ENCODE results near the gene LANCL1.

LANCL1 gene

DNA sequence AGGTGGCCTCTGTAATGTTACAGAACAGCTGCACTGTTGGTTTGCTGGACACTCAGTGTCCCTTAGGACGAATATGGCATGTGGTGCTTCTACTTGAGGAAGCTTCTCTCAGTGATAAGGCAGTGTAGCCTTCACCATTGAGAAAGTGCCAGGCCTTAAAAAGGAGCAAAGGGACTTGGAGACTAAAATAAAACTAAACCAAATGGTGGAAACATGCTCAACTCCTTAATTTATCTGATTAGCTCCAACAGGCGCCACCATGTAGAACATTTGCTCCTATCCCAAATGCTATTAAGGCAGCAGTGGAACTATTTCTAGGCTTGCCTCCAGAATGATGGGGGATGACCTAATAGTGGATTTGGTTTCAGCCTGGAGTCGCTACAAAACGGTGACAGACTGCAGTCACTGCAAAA lies 84.1 kb downstream of the LANCL1 start:
- H3K27me3 ChIP-seq: no peaks in the 10 kb centered on the region
- H3K4me3 ChIP-seq (ENCODE audit: low read depth in 1 of 2, low read length in 1 of 2): no peak overlapping the region
- no peak for TF ChIP-seq CTCF (IDR thresholded peaks at IDR 0.05)
- no peaks in the 10 kb centered on the region for H3K4me1 ChIP-seq (ENCODE audit: control insufficient read depth in 1 of 2, insufficient read depth in 1 of 2, low read depth in 1 of 2, low read length in 1 of 2)
- no peak overlapping the region for H3K27ac ChIP-seq
- H3K9me3 ChIP-seq: no peaks in the 10 kb centered on the region
- H3K36me3 ChIP-seq: no peaks in the 10 kb centered on the region

- no peaks in the 10 kb centered on the region for H3K4me1 ChIP-seq (ENCODE audit: control insufficient read depth in 1 of 2, insufficient read depth in 1 of 2, low read depth in 1 of 2, low read length in 1 of 2)
- H3K27me3 ChIP-seq: no peaks in the 10 kb centered on the region
- H3K9me3 ChIP-seq: no peaks in the 10 kb centered on the region
- H3K27ac ChIP-seq: no peak overlapping the region
- no peak for TF ChIP-seq CTCF (IDR thresholded peaks at IDR 0.05)
- H3K4me3 ChIP-seq (ENCODE audit: low read depth in 1 of 2, low read length in 1 of 2): no peak overlapping the region
- no peaks in the 10 kb centered on the region for H3K36me3 ChIP-seq
These were observed 86.7 kb downstream of the LANCL1 start for GRCh38 chr2:210389856-210390255.

DNA sequence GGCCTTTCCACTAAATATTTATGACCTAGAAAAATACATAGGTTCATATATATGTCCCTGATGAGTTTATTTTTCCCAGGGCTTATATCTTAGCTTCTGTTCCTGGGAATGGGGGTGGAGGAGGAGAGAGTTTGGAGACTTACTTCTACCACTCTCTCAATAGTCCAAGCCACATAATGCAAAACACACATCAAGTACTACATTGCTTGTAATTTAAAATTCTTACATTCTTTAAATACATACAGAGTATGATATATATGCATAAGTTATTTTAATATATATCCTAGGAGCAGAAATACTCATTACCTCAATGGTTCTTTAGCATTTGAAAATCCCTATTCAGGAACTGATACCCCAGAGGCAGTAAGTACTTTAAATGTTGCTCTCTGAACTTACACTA lies 88.4 kb downstream of the LANCL1 start:
- TF ChIP-seq CTCF (IDR thresholded peaks at IDR 0.05): no peak
- Histone ChIP-seq H3K27me3 (no peaks in the 10 kb centered on the region), H3K4me3 (ENCODE audit: low read depth in 1 of 2, low read length in 1 of 2) (no peak overlapping the region), H3K4me1 (ENCODE audit: control insufficient read depth in 1 of 2, insufficient read depth in 1 of 2, low read depth in 1 of 2, low read length in 1 of 2) (no peaks in the 10 kb centered on the region), H3K9me3 (no peaks in the 10 kb centered on the region), H3K27ac (no peak overlapping the region), H3K36me3 (no peaks in the 10 kb centered on the region)

DNA sequence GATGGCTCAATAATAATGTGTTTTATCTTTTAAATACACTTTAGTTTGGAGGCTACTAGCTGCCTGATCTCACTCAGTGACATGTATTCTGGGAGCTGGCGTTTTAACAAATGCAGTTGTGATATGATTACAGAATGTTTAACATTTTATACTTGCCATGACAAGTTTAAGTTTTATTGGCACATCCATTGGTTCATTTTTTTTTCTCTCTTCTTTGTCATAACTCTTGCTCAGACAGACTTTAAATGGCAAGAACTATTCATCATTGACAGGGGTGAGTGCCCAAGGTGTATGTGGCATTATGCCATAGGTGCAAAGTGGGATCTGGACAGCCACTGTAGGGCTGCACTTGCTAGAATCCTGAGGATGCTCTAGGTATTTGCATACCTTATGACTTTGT lies 89.5 kb downstream of the LANCL1 start:
- TF ChIP-seq CTCF (IDR thresholded peaks at IDR 0.05): no peak
- no peak overlapping the region for H3K4me3 ChIP-seq (ENCODE audit: low read depth in 1 of 2, low read length in 1 of 2)
- no peak overlapping the region for H3K27ac ChIP-seq
- no peaks in the 10 kb centered on the region for H3K9me3 ChIP-seq
- H3K27me3 ChIP-seq: no peaks in the 10 kb centered on the region
- H3K36me3 ChIP-seq: no peaks in the 10 kb centered on the region
- H3K4me1 ChIP-seq (ENCODE audit: control insufficient read depth in 1 of 2, insufficient read depth in 1 of 2, low read depth in 1 of 2, low read length in 1 of 2): no peaks in the 10 kb centered on the region

All from neutrophil (primary cell).